HG03520 (cell line): ENCODE results near the gene HEXD.
"Not testable (repeated sequence)": the region's sequence is repeated elsewhere in the genome, so short reads cannot be mapped to it uniquely, and the experiment has no call there.

ENCODE experiments used
- ATAC-seq: cut with Tn5 transposase; IDR thresholded peaks from one replicate; pipeline ENCODE4 v1.9.1; 2021; ENCODE audit warnings: mild to moderate bottlenecking, moderate library complexity; ENCODE audit not compliant: unreplicated experiment

The HEXD gene

DNA sequence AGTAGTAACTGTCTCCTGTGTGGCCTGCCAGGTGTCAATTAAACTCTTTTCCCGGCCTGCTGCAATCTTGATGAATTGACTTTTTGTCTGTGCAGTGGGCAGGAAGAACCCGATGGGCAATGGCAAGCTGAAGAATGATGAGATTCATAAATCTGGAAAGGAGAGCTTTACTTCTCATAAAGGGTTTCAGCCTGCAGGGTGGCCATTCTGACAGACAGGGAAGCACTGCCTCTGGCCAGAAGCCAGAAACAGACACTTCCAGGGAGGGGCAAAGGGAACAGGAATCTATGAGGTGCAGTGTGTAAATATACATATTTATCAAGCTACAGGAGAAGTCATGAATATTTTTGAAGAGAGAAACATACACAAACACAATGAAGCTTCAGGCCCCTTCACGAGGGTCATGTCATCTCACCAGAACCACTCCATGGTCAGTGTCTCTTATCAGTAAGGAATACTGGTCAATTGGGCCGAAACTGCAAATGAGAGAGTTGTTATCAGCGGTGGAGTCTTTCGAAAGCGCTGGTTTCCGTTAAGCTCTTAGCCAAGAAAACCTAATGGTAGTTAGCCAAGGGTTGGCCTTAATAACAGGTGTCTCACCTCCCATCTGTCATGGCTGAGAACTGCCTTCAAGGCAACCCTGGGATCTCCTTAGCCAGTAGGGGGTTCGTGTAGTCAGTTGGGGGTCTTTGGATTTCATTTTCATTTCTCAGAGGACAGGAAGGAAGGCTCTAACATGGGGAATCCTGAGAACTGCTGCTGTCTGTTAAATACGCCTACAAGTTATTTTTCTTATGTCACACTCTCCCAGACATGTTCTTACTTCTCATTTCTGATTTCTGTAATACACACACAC, 39.2 kb downstream of the HEXD start:
- ATAC-seq = no peak

DNA sequence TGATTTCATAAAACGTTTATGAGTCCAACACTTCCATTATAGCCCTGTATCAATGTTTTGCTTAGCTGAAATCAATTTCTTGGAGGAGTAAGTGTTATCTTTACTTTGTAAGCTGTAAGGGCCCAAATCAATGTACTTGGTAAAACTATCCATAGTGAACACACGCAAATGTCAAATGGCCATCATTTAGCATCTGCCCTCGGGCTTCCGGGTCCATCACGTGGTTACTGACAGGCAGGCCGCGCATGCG, 39.7 kb downstream of the HEXD start:
- no peak for ATAC-seq

DNA sequence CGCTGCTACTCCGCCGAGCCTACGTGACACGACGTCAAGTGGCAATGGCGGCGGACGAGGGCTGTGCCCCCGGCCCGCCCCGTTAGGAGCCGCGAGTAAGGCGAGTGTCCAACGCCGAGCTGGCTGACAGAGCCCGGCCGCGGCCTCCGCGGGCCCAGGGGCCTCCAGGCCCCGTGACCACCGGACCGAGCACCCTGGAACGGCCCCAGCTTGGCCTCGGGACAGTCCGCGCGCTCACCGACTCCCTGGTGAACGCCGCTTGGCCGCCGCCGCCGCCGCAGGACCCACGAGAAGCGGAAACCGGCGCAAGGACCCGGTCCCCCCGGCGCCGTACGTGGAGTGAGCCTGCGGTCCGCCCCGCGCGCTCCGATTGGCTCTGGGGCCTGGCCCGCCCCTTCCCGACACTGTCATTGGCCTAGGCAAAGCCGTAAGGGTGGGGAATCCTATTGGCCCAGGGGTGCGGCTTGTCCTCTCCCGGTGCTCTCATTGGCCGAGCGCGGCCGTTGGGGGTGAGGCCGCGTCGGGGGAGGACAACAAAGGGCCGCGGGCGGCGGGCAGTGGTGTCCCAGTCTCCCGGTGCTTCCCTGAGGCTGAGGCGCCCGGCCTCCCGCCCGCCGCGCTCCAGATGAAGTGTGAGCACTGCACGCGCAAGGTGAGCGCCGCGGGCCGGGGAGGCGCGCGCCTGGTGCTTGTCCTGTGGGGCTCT, 40.2 kb downstream of the HEXD start, which contains the start of gene NARF:
Gene NARF (plus strand): TSS at position 563 of the 706 bp plus-strand sequence. CDS start 63 bp downstream, at position 626.
- ATAC-seq = peak; percentile 87

DNA sequence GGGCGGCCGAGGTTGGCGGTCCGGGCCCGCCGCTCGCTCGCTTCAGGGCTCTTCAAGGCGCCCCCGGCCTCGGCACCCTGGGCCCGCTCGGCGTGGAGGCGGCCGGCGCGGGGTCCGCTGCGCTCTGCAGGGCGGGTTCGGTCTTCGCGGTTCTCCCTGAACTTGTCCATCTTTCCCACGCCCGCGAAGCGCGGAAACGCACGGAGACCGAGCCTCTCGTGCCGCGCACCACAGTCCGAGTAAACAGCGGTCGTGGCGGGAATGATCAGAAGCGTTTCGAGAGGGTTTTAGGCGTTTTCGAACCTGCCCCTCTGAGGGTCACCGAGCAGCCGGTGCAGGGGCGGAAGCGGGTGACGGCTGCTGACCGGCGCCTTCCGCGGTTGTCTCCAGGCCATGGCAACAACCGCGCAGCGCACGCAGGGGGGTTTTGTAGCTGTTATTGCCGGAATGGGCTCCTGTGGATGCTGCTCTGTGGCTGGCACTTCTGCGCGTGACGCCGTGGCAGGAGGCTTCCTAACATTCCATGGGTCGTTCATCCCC, 40.8 kb downstream of the HEXD start:
- ATAC-seq = no peak

DNA sequence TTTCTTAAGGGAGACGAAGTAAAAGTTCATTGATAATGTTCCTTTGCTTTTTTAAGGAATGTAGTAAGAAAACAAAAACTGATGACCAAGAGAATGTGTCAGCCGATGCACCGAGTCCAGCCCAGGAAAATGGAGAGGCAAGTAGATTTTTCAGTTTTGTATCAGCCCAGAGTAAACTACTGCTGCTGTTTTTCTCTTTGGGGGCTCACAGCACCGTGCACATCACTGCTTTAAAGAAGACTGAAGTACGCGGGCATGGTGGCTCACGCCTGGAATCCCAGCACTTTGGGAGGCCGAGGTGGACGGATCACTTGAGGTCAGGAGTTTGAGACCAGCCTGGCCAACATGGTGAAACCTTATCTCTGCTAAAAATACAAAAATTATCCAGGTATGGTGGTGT, 41.8 kb downstream of the HEXD start:
- not testable (repeated sequence) for ATAC-seq

DNA sequence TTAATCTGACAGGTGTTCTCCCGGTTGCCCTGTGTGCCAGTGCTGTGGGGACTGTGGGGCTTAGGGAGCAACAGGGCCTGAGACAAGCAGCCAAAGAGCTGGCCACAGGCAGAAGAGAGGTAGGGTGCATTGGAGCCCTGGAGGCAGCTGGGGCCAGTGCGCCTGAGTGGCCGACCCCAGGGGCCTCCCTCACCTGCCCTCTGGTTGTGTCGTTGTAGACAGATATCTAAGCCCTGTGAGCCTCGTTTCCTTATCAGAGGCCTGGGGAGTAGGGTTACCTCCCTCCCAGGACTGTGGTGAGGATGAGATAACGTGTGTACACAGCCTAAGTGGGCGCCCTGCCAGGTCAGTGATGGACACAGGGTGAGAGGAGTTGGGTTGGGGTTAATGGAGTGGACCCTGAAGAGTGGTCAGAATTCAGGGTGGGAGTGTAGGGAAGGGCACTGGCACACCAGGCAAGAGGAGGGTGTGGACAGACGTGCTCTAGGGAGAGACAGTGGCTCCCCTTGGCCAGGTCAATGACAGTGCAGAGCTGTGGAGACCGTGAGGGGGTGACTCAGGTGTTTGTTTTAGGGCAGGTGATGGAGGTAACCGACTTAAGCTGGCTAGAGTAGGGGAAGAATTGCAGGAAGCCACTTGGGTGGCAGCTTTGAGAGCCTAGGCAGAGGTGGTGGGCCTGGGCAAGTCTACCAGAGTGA, 43.8 kb downstream of the HEXD start:
- ATAC-seq = no peak

DNA sequence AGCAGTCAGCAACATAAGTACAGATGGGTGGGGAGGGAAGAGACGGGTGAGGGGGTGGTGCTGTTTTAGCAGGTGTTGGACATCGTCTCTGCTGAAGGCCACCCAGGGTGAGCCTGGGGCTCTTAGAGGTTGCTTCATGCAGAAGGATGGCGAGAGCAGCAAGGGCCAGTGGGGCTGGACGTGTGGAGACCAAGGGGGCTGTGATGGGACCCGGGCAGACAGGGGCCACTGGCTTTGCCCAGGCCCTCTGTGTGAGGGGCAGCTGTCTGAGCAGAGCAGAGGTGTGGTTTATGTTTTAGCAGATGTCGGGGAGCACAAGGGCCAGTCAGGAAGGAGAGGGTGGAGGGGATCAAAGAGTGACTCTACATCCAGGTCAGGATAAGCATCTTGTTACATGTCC, 45.2 kb downstream of the HEXD start:
- ATAC-seq = no peak

DNA sequence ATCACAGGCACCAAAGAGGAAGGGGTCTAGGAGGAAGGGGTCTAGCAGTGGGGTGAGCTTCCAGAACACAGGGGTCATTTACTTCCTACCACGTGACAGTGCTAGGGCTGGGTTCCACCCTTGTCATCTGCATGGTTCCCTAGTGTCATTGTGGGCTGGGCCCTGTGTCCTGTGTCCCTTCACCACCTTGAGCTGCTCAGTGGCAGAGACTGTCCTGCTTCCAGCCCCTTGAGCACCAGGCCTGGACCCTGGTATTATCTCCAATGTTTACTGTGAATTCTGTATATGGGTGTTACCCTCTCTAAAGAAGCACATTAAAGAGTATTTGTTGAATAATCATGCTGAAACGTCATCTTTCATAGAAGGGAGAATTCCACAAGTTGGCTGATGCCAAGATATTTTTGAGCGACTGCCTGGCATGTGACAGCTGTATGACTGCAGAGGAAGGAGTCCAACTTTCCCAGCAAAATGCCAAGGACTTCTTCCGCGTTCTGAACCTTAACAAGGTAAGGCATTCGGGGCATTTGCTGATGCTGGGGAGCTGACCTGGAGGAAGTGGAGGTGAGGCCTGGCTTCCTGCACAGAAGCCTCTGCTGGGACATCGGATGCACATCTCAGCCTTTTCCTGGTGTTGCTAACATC, 45.9 kb downstream of the HEXD start:
- ATAC-seq = no peak

DNA sequence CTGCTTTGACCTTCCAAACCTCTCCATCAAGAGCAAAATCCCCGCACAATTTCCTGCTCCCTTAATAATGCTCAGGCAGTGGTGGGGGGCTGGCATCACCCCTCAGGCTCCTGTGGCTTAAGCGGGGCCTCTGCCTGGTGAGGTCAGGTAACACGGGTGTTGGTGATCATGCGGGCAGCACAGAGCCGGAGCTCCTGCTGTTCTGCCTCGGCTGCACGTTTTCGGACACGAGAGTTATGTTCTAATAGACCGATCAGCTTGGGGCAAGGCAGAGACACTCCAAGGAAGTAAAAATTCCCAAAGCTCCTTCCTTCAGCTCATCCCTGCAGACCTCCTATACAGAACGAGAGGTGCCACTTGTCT, 46.4 kb downstream of the HEXD start:
- ATAC-seq = no peak

DNA sequence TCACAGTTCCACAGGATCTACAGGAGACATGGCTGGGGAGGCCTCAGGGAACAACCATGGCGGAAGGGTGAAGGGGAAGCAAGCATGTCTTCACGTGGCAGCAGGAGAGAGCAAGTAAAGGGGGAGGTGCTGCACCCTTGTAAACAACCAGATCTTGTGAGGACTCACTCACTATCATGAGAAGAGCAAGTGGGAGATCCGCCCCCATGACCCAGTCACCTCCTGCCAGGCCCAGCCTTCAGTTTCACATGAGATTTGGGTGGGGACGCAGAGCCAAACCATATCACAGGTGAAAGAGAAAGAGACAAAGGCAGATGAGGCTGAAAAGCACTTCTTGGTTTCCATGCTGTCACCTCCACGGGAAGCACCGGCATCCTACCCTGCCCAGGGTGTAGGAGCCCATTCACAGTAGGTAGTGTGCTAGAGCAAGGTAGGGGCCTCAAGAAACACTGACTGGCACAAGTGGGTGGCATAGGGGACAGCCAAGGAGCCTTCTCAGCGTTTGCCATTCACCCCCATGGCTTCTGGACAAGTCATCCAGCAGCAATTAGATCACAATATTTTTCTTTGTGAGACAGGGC, 47.0 kb downstream of the HEXD start:
- ATAC-seq = no peak

DNA sequence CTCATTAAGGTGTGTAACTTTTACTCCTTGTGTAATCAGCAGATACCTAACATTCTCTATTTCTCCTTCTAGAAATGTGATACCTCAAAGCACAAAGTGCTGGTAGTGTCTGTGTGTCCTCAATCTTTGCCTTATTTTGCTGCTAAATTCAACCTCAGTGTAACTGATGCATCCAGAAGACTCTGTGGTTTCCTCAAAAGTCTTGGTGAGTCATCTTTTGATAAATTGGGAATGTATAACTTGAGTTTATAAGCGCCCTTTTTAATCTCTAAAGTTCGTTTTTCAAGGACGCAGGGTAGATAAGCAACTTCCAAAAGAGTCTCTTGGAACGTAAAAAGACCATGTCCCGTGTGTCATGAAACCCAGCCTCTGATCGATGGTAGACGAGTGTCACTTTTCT, 50.5 kb downstream of the HEXD start:
- no peak for ATAC-seq

DNA sequence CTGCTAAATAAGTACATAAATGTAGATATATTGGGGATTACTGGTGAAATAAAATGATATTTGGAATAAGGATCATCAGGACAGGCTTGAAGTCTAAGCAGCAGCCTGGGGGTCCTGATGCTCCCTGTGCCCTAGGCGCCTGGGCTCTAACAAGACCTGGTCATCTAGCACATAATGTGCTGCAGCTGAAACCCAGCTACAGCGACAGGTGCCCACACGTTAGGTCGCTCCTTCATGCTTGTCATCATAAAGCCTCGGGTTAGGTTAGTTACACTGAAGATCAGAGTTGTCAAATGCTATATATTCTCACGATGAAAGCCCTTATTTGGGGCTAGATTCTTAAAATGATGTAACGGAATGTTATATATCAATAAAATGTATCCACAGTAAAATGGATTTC, 51.9 kb downstream of the HEXD start:
- no peak for ATAC-seq

DNA sequence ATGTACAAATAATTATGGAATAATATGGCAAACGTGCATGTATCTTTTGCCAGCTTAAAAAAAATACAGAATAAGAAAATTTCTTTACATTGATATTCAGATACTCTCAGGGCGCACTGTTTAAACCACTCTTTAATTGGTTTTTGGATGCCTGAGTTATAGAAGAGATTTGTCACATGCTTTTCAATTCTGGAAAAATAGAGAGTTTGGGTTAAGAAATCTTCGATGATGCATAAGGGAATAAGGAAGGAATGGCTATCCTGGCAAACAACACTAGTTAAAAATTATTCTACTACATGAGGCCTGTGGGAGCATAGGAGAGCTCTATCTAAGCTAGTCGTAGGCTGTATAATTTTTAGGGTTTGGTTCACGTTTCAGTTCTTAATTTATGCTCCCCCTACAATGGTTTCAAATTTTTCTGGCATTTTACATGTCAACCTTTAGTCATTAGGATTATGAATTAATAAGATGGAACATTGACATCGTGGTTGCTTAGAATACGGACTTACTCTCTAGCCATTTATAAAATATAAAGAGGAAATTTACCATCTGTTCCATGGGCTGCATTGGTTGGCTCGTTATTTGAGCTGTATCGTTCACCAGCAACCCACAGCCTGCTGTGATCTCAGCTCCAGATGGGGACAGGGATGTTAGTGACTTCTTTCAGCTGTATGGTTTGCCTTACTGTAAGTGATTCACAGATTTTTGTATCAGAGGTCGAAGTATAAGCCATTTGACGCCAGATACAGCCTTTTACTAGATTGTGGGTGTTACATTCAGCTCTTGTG, 56.3 kb downstream of the HEXD start:
- ATAC-seq = no peak

DNA sequence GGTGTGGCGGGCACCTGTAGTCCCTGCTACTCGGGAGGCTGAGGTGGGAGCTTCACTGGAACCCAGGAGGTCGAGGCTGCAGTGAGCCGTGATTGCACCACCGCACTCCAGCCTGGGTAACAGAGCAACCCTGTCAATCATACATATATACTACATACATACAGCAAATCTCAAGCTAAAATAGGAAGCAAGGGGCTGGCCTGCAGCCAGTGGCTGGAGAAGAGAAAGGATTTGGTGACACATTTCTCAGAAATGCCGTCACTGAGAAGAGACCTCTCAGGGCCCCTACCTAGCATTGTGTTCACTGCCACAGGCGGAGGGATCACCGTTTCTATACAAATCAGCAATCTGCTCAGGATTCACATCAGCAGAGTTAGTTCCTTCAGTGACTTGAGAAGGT, 57.3 kb downstream of the HEXD start:
- ATAC-seq = no peak

DNA sequence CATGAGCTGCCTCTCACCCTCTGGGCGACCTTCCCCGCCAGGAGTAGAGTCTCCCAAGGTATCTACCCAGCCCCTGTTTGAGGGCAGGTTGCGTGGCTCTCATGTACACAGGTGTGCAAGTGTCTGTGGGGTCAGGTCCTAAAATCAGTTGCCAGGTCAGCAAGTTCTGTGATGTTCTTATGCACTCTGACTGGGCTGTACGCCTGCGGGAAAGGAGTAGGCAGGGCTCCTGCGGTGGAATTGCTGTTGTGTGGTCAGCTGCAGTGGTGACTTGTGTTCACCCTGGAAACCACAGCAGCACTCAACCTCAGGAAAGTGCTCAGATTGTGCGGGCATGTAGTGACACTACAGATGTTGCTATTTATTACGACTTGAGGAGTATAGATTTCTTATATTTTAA, 59.8 kb downstream of the HEXD start:
- ATAC-seq = no peak

DNA sequence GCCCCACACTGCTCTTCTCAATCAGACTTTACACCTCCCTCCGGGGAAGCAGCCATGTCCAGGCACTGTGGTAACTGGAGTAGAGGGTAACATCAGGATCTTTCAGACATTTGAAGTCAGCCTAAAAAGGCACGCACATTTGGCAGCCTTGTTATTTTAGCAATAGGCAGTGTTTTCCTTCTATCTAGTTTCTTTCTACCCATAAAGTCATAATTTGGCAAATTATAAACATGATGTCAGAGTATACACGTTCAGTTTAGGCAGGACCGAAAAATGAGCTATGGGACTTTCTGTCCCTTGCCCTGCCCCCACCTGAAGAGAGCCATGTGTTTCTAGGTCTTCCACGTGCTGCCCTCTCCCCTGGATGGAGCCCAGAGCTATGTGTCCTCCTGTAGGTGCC, 61.5 kb downstream of the HEXD start:
- no peak for ATAC-seq

DNA sequence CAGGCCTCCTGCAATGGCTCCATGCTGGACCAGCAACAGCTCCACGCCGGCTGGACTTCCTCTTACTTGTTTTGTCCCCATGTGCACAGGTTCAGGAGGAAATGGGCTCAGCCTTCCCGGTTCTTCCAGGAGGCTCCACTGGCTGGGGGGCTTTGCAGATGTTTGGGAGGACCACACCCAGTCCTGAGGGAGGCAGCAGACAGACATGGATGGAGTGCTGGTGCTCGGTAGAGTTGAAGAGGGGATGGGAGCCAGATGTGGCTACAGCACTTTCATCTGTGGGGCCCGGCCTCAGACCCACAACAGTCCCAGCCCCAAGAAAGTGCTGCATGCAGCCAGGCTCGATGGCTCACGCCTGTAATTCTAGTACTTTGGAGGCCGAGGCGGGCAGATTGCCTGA, 62.2 kb downstream of the HEXD start:
- ATAC-seq = no peak

DNA sequence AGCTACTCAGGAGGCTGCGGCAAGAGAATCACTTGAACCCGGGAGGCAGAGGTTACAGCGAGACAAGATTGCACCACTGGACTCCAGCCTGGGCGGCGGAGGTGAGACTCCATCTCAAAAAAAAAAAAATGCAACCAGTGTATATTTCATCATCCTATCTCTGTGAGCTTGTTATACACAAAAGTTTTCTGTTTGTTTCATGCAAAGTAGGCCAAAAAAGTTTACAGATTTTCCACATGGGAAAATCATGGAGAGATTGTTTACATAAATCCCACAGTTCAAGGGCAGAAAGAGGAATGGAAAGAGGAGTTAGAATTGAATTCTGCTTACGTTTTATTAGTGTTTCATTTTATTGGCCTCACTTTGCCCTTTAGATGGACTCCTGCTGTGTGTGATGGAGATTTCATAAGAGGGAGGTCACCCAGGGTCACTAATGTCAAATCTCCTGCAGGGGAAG, 65.1 kb downstream of the HEXD start:
- ATAC-seq = no peak

DNA sequence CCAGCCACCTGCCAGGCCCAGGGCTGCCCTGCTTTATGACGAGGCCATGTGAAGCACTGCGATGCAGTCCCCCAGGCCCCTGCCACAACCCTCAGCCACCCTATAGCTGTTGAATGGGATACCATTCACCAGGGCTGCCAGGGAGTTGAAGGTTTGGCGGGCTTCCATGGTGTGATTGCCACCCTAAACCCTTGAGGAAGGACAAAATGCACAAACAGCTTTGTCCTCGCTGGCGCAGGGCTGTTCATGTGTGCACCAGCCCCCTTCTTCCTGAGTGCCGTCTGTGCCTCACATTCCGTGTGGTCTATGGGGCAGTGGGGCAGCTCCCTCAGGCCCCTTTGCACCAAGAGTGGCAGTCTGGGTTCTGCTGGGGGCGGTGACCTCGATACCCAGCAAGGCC, 65.7 kb downstream of the HEXD start:
- no peak for ATAC-seq
